BLaER1 (cell line): ENCODE measurements around the gene ERN2.

Experiments used
- H3K27ac ChIP-seq: shearing (Covaris generic); formaldehyde crosslinking; 2 replicates; pipeline ENCODE4 v1.8.1; 2022
- H3K27me3 ChIP-seq: shearing (Covaris generic); formaldehyde crosslinking; 2 replicates; pipeline ENCODE4 v1.8.1; 2022
- H3K36me3 ChIP-seq: shearing (Covaris generic); formaldehyde crosslinking; 2 replicates; pipeline ENCODE4 v1.8.1; 2022
- H3K4me1 ChIP-seq: shearing (Covaris generic); formaldehyde crosslinking; 2 replicates; pipeline ENCODE4 v1.8.1; 2022
- H3K4me2 ChIP-seq: shearing (Covaris generic); formaldehyde crosslinking; 2 replicates; pipeline ENCODE4 v1.8.1; 2022
- H3K4me3 ChIP-seq: shearing (Covaris generic); formaldehyde crosslinking; 2 replicates; pipeline ENCODE4 v1.8.1; 2022
- H3K9ac ChIP-seq: shearing (Covaris generic); formaldehyde crosslinking; 2 replicates; pipeline ENCODE4 v1.8.1; 2022
- H3K9me3 ChIP-seq: shearing (Covaris generic); formaldehyde crosslinking; 2 replicates; pipeline ENCODE4 v1.8.1; 2022
- H4K20me1 ChIP-seq: shearing (Covaris generic); formaldehyde crosslinking; 2 replicates; pipeline ENCODE4 v1.8.1; 2022
- Cebpa-rat ChIP-seq: shearing (Covaris generic); IDR thresholded peaks from 2 replicates; pipeline ENCODE4 v1.8.1; 2022

The ERN2 gene

DNA sequence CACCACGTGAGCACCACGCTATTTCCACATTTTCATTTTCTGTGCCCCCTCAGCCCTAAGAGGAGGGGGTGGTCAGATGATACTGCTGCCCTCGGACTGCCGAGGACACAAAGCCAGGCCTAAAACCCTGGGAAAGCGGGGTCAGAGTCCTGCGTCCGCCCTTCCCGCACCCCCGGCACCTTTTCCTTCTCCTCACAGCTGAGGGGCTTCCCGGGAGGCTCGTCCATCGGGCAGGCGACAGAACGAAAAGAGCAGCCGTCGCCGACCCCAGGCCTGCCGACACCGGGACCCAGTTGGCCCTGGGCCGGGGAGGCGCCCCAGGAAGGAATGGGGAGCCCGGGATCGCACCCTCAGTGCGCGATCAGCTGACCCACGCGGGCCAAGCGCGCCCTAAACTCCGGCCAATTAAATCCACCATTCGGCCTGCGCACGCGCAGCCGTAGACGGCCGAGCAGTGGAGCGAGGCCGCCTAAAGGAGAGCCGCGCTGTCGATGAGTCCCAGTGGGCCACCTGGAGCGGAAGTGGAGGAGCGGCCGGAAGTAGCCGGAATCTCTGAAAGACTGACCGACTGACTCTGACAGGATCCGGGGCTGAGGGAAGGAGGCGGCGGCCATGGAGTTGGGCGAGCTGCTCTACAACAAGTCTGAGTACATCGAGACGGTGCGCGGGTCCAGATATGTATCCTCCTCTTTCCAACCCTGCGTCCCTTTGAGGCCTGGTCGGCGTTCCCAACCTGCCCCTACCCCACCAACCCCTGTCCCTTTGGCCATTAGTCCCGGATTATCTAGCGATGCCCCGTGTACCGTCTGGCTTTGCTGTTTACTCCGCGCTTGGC, 71.9 kb downstream of the ERN2 start, which contains the start of the genes DCTN5 and PALB2:
DCTN5 (plus strand) TSS at position 536 of the 835 bp plus-strand sequence; CDS start at position 613, 77 bp downstream.
PALB2 (minus strand) TSS at position 380 of the 835 bp plus-strand sequence; CDS start at position 227, 153 bp downstream.
- Histone ChIP-seq H3K4me2 (peak within 1 kb of the TSS; percentile 96), H4K20me1 (peaks cover 20% of the 10 kb centered on the region), H3K9me3 (no peaks in the 10 kb centered on the region), H3K27me3 (no peaks in the 10 kb centered on the region), H3K27ac (peak within 1 kb of the TSS; percentile 88), H3K36me3 (peaks cover 58% of the 10 kb centered on the region), H3K9ac (peak within 1 kb of the TSS; percentile 91), H3K4me3 (peak within 1 kb of the TSS; percentile 84), H3K4me1 (peaks cover 26% of the 10 kb centered on the region)
- no peak for TF ChIP-seq Cebpa-rat

DNA sequence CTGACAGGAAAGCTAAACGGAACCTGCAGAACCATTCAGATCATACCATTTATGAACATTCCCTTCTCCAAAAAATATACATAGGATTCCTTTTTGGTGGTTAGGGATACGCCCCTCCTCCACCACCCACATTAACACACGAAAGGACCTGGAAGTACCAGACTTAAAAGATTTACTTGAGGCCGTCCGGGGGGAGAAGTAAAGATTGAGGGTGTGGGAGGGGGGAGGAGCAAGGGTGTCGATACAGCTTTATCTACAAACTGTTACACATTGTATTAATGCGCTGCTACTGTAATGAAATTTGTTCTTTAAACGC, 72.4 kb downstream of the ERN2 start:
- H3K4me1 ChIP-seq: peaks cover 26% of the 10 kb centered on the region
- peaks cover 58% of the 10 kb centered on the region for H3K36me3 ChIP-seq
- H3K4me3 ChIP-seq: peak overlapping the region; percentile 84
- H3K27ac ChIP-seq: peak overlapping the region; percentile 88
- no peak for TF ChIP-seq Cebpa-rat
- peak overlapping the region; percentile 96 for H3K4me2 ChIP-seq
- H4K20me1 ChIP-seq: peaks cover 15% of the 10 kb centered on the region
- peak overlapping the region; percentile 91 for H3K9ac ChIP-seq
- H3K27me3 ChIP-seq: no peaks in the 10 kb centered on the region
- no peaks in the 10 kb centered on the region for H3K9me3 ChIP-seq
